Measurements from ENCODE around the gene SREBF1.

Gene SREBF1

GRCh38 chr17:17819561-17819995 is 17.2 kb downstream of the SREBF1 start:
- peaks cover 62% of the 10 kb centered on the region for H3K36me3 ChIP-seq (ENCODE audit: insufficient read depth, low read length)
- H3K27ac ChIP-seq (ENCODE audit: low read length) = no peak overlapping the region
- no peak for TF ChIP-seq EZH2 (IDR thresholded peaks at IDR 0.05; ENCODE audit: borderline replicate concordance, low read depth, low read length, severe bottlenecking)
- TF ChIP-seq CTCF (IDR thresholded peaks at IDR 0.05; ENCODE audit: borderline replicate concordance, extremely low read depth, low read length, poor library complexity, severe bottlenecking) = no peak
- no peak overlapping the region for H3K4me3 ChIP-seq (ENCODE audit: low read depth in 1 of 2, low read length in 2 of 2)
- no peak overlapping the region for H3K4me2 ChIP-seq (ENCODE audit: insufficient read depth, low read length)
- H3K27me3 ChIP-seq (ENCODE audit: insufficient read depth, low read length, poor library complexity) = no peaks in the 10 kb centered on the region
- ATAC-seq (ENCODE audit: insufficient read depth, low read depth) (no peak), DNase-seq (no peak)
- H3K79me2 ChIP-seq (ENCODE audit: insufficient read depth, low read length) = peaks cover 28% of the 10 kb centered on the region
- H2AFZ ChIP-seq (ENCODE audit: low read depth, low read length) = no peak overlapping the region
- H3K9ac ChIP-seq (ENCODE audit: low read depth, low read length) = no peak overlapping the region
- H3K9me3 ChIP-seq (ENCODE audit: insufficient read depth, low read length, severe bottlenecking) = no peaks in the 10 kb centered on the region
- H4K20me1 ChIP-seq (ENCODE audit: insufficient read depth, low read length) = peaks cover 20% of the 10 kb centered on the region
- H3K4me1 ChIP-seq (ENCODE audit: insufficient read depth, low read length) = peaks cover 40% of the 10 kb centered on the region

- peaks cover 28% of the 10 kb centered on the region for H3K79me2 ChIP-seq (ENCODE audit: insufficient read depth, low read length)
- H3K27me3 ChIP-seq (ENCODE audit: insufficient read depth, low read length, poor library complexity) = no peaks in the 10 kb centered on the region
- peaks cover 67% of the 10 kb centered on the region for H3K36me3 ChIP-seq (ENCODE audit: insufficient read depth, low read length)
- TF ChIP-seq CTCF (IDR thresholded peaks at IDR 0.05; ENCODE audit: borderline replicate concordance, extremely low read depth, low read length, poor library complexity, severe bottlenecking) (no peak), EZH2 (IDR thresholded peaks at IDR 0.05; ENCODE audit: borderline replicate concordance, low read depth, low read length, severe bottlenecking) (no peak)
- DNase-seq (no peak), ATAC-seq (ENCODE audit: insufficient read depth, low read depth) (no peak)
- no peaks in the 10 kb centered on the region for H3K9me3 ChIP-seq (ENCODE audit: insufficient read depth, low read length, severe bottlenecking)
- no peak overlapping the region for H2AFZ ChIP-seq (ENCODE audit: low read depth, low read length)
- no peak overlapping the region for H3K27ac ChIP-seq (ENCODE audit: low read length)
- H3K4me2 ChIP-seq (ENCODE audit: insufficient read depth, low read length) = no peak overlapping the region
- H3K4me1 ChIP-seq (ENCODE audit: insufficient read depth, low read length) = peaks cover 35% of the 10 kb centered on the region
- no peak overlapping the region for H3K9ac ChIP-seq (ENCODE audit: low read depth, low read length)
- no peak overlapping the region for H3K4me3 ChIP-seq (ENCODE audit: low read depth in 1 of 2, low read length in 2 of 2)
- H4K20me1 ChIP-seq (ENCODE audit: insufficient read depth, low read length) = peaks cover 23% of the 10 kb centered on the region
Observed at GRCh38 chr17:17819111-17819510, 17.7 kb downstream of the SREBF1 start.

- H4K20me1 ChIP-seq (ENCODE audit: insufficient read depth, low read length) = peaks cover 23% of the 10 kb centered on the region
- H3K36me3 ChIP-seq (ENCODE audit: insufficient read depth, low read length) = peaks cover 77% of the 10 kb centered on the region
- H3K79me2 ChIP-seq (ENCODE audit: insufficient read depth, low read length) = peaks cover 23% of the 10 kb centered on the region
- no peaks in the 10 kb centered on the region for H3K9me3 ChIP-seq (ENCODE audit: insufficient read depth, low read length, severe bottlenecking)
- no peak overlapping the region for H2AFZ ChIP-seq (ENCODE audit: low read depth, low read length)
- H3K4me2 ChIP-seq (ENCODE audit: insufficient read depth, low read length) = no peak overlapping the region
- ATAC-seq (ENCODE audit: insufficient read depth, low read depth) = no peak
- no peak overlapping the region for H3K4me3 ChIP-seq (ENCODE audit: low read depth in 1 of 2, low read length in 2 of 2)
- H3K27ac ChIP-seq (ENCODE audit: low read length) = no peak overlapping the region
- no peak for TF ChIP-seq EZH2 (IDR thresholded peaks at IDR 0.05; ENCODE audit: borderline replicate concordance, low read depth, low read length, severe bottlenecking)
- no peak for TF ChIP-seq CTCF (IDR thresholded peaks at IDR 0.05; ENCODE audit: borderline replicate concordance, extremely low read depth, low read length, poor library complexity, severe bottlenecking)
- no peak overlapping the region for H3K9ac ChIP-seq (ENCODE audit: low read depth, low read length)
- peaks cover 27% of the 10 kb centered on the region for H3K4me1 ChIP-seq (ENCODE audit: insufficient read depth, low read length)
- no peaks in the 10 kb centered on the region for H3K27me3 ChIP-seq (ENCODE audit: insufficient read depth, low read length, poor library complexity)
- no peak for DNase-seq
Observed at GRCh38 chr17:17818088-17818526, 18.7 kb downstream of the SREBF1 start.

- TF ChIP-seq CTCF (IDR thresholded peaks at IDR 0.05; ENCODE audit: borderline replicate concordance, extremely low read depth, low read length, poor library complexity, severe bottlenecking) (no peak), EZH2 (IDR thresholded peaks at IDR 0.05; ENCODE audit: borderline replicate concordance, low read depth, low read length, severe bottlenecking) (no peak)
- Histone ChIP-seq H3K27ac (ENCODE audit: low read length) (no peak overlapping the region), H3K9ac (ENCODE audit: low read depth, low read length) (no peak overlapping the region), H3K27me3 (ENCODE audit: insufficient read depth, low read length, poor library complexity) (no peaks in the 10 kb centered on the region), H2AFZ (ENCODE audit: low read depth, low read length) (no peak overlapping the region), H3K4me1 (ENCODE audit: insufficient read depth, low read length) (peaks cover 22% of the 10 kb centered on the region), H3K9me3 (ENCODE audit: insufficient read depth, low read length, severe bottlenecking) (no peaks in the 10 kb centered on the region), H3K79me2 (ENCODE audit: insufficient read depth, low read length) (peaks cover 17% of the 10 kb centered on the region), H4K20me1 (ENCODE audit: insufficient read depth, low read length) (peaks cover 27% of the 10 kb centered on the region), H3K36me3 (ENCODE audit: insufficient read depth, low read length) (peaks cover 82% of the 10 kb centered on the region), H3K4me3 (ENCODE audit: low read depth in 1 of 2, low read length in 2 of 2) (no peak overlapping the region), H3K4me2 (ENCODE audit: insufficient read depth, low read length) (no peak overlapping the region)
- DNase-seq (no peak), ATAC-seq (ENCODE audit: insufficient read depth, low read depth) (no peak)
Observed at GRCh38 chr17:17817552-17817947, 19.2 kb downstream of the SREBF1 start.
